ENCODE results near the gene NSMF.
A peak's percentile ranks its signal among the peaks of the same experiment; 100 is the strongest.
"Not testable (repeated sequence)": the region's sequence is repeated elsewhere in the genome, so short reads cannot be mapped to it uniquely, and the experiment has no call there.

Gene NSMF

DNA sequence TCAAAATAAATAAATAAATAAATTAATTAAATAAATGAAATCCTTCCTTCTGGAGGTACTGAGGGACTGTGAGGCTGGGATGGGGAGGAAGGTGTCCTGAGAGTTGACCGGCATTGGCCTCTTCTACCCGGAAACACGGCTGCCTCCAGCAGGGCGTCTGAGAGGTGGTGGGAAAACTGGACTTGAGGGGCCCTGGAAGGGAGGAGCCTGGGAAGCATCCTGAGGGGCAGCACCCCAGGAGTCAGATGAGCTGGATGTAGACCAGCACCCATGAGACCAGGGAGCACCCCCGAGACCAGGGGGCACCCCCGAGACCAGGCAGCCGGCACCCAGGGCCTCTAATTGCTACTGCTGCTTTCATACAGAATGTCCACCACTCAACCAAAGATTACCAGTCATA lies 8.8 kb upstream of the NSMF start:
- no peak overlapping the region for H3K4me3 Mint-ChIP-seq
- ATAC-seq: no peak
- H3K36me3 Mint-ChIP-seq: peaks cover 8% of the 10 kb centered on the region
- H3K27ac Mint-ChIP-seq: no peak overlapping the region
- no peaks in the 10 kb centered on the region for H3K27me3 Mint-ChIP-seq
- peaks cover 2% of the 10 kb centered on the region for H3K9me3 Mint-ChIP-seq
- H3K4me1 Mint-ChIP-seq: peaks cover 6% of the 10 kb centered on the region

GRCh38 chr9:137467161-137467581 lies 8.0 kb upstream of the NSMF start:
- peaks cover 5% of the 10 kb centered on the region for H3K36me3 Mint-ChIP-seq
- H3K9me3 Mint-ChIP-seq: no peaks in the 10 kb centered on the region
- no peak overlapping the region for H3K27ac Mint-ChIP-seq
- peaks cover 6% of the 10 kb centered on the region for H3K4me1 Mint-ChIP-seq
- H3K27me3 Mint-ChIP-seq: no peaks in the 10 kb centered on the region
- ATAC-seq: no peak
- H3K4me3 Mint-ChIP-seq: no peak overlapping the region

GRCh38 chr9:137466389-137467085 lies 7.4 kb upstream of the NSMF start:
- H3K27ac Mint-ChIP-seq, H3K4me3 Mint-ChIP-seq, H3K27me3 Mint-ChIP-seq, H3K36me3 Mint-ChIP-seq, ATAC-seq, H3K9me3 Mint-ChIP-seq: not testable (repeated sequence)
- H3K4me1 Mint-ChIP-seq: peaks cover 12% of the 10 kb centered on the region

DNA sequence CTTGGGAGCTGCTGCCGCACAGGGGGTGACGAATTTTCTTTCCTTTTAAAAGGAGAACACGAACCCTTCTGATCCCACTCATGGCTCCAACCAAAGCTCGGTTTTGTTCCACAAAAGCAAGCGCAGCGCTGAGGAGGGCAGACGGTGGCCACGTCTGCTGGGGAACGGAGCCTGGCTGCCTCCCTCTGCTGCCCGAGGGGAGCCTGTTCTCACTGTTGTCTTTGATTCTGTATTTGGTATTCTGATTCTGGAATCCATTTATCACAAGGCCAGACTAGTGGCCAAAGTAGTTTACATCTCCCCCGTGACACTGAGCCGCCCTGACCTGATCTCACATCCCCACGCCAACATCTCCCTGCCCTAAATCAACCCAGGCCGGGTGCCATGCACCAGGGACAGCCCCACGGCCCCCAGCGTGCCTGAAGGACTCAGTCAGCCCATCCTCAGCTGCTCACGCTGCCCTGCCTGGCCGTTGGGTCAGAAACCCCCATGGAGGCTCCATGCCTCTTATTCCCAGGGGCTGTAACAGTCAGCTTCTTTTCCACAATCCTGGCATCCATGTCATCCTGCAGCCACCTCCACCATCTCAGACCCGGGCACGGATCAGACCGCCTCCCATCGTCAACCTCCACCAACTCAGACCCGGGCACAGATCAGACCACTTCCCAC lies 6.7 kb upstream of the NSMF start:
- Mint-ChIP-seq H3K36me3 (no peaks in the 10 kb centered on the region), H3K4me3 (no peak overlapping the region), H3K27ac (no peak overlapping the region), H3K9me3 (no peaks in the 10 kb centered on the region), H3K27me3 (no peaks in the 10 kb centered on the region), H3K4me1 (peaks cover 11% of the 10 kb centered on the region)
- no peak for ATAC-seq

DNA sequence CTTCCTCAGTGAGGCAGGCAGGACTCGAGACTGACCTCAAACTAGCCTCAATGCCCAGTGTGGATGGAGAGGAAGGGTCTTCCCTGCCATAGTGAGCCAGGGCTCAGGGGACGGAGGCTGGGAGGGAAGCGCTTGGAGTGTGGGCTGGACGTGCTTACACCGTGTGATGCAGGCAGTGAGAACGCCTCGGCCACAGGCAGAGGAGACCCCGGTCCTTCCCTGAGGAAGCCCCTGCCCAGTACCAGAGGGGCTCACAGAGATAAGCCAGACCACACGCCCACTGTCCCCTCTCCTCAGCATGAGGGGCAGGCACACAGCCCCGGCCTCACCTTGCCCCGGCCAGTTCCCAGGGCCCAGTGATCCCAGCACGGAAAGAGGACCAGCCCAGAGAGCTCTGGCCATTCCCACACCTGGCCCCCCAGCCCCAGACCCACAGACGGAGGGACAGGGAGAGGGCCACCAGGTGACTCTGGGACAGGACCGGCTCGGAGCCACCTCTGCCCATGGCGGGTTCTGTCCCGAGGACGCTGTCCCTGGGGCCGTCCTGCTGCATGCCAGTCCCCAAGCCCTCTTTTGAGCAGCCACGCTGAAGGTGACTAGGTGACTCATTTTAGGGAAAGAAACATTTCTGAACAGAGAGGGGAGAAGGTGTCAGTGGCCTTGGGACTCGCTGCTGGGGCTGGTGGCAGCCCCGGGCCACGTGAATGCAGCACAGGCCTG lies 6.0 kb upstream of the NSMF start:
- H3K9me3 Mint-ChIP-seq: no peaks in the 10 kb centered on the region
- H3K4me3 Mint-ChIP-seq: no peak overlapping the region
- no peak overlapping the region for H3K27ac Mint-ChIP-seq
- ATAC-seq: no peak
- H3K4me1 Mint-ChIP-seq: peaks cover 7% of the 10 kb centered on the region
- no peaks in the 10 kb centered on the region for H3K36me3 Mint-ChIP-seq
- no peaks in the 10 kb centered on the region for H3K27me3 Mint-ChIP-seq

DNA sequence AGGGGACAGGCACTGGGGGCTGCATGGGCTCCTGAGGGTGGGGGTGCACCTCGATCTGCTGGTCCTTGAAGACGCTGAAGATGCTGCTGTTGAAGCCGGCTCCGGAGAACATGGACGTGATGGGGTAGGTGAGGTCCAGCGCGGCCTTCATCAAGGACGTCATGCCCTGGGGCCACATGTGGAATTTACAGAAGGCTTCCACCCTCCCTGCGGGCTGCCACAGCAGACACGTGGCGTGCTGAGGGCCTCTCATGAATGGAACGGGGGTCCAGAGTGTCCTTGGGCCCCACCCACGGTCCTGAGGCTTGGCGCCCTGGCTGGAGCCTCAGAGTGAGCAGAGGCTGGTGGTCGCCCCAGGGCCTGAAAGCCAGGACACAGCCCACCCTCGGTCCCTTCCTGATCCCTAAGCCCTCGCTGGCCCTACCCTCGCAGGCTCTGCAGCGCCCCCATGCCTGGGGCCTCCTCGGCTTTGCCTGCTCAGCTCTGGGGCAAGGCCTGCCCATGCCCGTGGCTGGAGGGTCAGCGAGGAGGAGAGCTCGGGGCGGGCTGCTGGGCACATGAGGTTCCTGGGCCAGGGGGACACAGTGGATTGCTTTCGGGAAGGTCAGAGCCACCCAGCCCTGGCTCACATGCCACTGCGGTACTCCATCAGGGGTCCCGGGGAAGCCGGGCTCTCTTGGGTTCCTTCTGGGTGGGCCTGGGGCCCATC lies 5.3 kb upstream of the NSMF start:
- H3K4me3 Mint-ChIP-seq: no peak overlapping the region

DNA sequence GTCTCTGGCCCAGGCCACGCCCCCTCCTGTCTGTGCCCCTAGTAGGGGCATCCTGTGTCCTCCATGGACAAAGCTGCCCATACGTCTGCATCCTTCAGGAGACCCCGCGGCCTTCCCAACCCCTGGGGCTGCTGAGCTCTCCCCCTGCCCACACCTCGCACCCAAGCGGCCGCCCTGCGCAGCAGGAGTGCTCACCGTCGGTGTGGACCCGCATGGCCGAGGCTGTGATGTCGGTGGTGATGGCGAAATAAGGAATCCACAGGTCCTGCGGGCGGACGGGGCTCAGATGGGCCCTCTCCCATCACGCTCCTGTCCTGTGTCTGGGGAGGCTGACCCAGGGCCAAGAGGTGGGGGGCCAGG lies 4.8 kb upstream of the NSMF start:
- Mint-ChIP-seq H3K9me3 (no peaks in the 10 kb centered on the region), H3K4me3 (no peak overlapping the region), H3K36me3 (no peaks in the 10 kb centered on the region), H3K27ac (no peak overlapping the region), H3K27me3 (no peaks in the 10 kb centered on the region), H3K4me1 (peaks cover 14% of the 10 kb centered on the region)
- ATAC-seq: no peak

More for the DNA sequence above, 5.3 kb upstream of the NSMF start:
- Mint-ChIP-seq H3K36me3 (no peaks in the 10 kb centered on the region), H3K9me3 (no peaks in the 10 kb centered on the region), H3K27ac (no peak overlapping the region), H3K27me3 (no peaks in the 10 kb centered on the region), H3K4me1 (peaks cover 13% of the 10 kb centered on the region)
- ATAC-seq: no peak

DNA sequence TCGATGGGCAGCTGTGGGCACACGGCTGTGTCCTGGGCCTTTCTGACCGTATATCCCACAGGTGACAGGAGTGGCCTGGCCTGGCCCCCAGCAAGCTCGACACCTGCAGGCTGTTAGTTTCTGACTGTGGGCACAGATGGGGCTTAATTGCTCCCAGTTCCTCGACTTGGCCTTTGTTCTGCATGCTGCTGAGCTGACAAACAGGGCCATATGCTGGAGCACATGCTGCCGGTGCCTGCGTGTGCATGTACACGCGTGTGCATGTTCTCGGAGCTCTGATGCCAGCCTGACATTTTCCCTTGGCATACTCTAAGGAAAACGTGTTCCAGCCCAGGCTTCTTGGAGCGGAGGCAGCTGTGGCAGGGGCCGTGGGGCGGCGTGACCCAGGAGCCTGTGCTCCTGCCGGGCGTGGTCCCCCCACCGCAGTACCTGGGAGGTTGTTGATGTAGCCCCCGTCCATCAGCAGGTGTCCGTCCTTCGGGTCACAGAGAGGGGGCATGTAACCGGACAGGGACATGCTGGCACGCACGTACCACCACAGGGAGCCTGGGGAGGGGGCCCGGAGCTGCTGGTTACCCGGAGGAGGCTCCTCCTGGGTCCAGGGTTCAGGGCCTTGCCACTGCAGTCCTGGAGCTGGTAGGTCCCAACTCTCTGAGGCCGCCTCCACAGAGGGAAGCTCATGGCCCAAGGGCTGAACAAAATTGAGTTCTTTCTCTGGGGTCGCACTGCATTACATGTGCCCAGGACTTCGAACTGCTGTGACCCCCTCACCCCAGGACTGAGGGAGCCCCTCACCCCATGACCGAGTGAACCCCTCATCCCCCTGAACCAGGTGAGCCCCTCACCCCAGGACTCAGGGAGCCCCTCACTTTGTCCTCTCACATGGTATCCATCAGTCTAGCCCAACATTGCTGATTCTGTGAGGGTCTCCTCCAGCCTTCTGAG lies 4.1 kb upstream of the NSMF start:
- Mint-ChIP-seq H3K9me3 (no peaks in the 10 kb centered on the region), H3K4me1 (peaks cover 14% of the 10 kb centered on the region), H3K27me3 (no peaks in the 10 kb centered on the region), H3K27ac (no peak overlapping the region), H3K36me3 (no peaks in the 10 kb centered on the region), H3K4me3 (peak overlapping the region; percentile 43)
- ATAC-seq: no peak

GRCh38 chr9:137462396-137462985 lies 3.4 kb upstream of the NSMF start:
- Mint-ChIP-seq H3K27ac (peak overlapping the region; percentile 77), H3K36me3 (no peaks in the 10 kb centered on the region), H3K27me3 (no peaks in the 10 kb centered on the region), H3K4me3 (peak overlapping the region; percentile 62), H3K9me3 (no peaks in the 10 kb centered on the region), H3K4me1 (peaks cover 16% of the 10 kb centered on the region)
- ATAC-seq: no peak

DNA sequence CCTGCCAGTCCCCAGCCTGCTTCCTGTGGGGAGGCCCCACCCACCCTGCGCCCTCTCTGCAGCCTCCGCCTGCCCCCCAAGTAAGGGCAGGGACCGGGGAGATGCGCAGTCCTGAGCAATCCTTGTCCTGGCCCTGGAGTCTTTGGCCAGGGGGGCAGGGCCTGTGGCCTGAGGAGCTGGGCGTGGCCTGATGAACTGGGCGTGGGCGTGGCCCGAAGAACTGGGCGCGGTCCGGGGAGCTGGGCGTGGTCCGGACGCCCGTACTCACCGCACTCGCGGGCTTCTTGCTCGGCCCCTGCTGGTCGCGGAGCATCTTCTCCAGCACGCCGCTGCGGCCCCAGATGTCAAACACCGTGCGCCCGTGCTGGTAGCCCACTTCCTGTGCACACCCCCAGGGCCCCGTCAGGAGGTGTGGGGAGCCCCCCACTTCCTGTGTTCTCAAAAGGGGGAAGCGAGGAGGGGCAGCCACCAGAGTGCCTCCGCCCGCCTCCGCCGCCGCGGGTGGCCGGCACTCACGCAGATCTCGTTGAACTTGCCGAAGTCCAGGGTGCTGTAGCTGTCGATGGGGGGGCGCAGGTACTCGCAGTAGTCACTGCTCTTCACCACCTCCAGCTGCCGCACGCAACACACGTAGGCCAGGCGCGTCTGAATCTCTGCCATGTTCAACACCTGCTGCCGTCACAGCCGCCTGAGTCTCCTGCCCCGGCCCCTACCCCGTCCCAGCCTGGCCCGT lies 2.7 kb upstream of the NSMF start:
- peak; percentile 82 for ATAC-seq
- Mint-ChIP-seq H3K27me3 (no peaks in the 10 kb centered on the region), H3K4me3 (peak overlapping the region; percentile 62), H3K4me1 (peaks cover 23% of the 10 kb centered on the region), H3K36me3 (peaks cover 4% of the 10 kb centered on the region), H3K9me3 (no peaks in the 10 kb centered on the region), H3K27ac (peak overlapping the region; percentile 77)

DNA sequence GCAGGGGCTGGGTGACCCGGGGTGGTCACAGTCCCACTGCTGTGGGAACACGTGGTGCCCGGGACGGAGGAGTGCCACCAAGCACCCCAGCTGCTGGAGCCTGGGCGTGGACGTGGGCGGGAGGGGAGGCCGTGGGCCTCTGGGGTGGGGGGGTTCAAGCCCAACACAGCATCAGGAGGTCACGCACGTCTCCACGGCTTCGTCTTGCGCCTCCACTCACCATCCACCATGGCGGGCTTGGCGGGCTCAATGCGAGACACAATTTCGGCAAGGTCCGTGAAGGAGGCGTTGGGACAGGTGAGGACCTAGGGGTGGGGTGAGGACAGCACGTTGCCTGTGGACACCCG lies 2.2 kb upstream of the NSMF start:
- Mint-ChIP-seq H3K9me3 (no peaks in the 10 kb centered on the region), H3K27ac (peak overlapping the region; percentile 77), H3K4me3 (peak overlapping the region; percentile 26), H3K36me3 (peaks cover 7% of the 10 kb centered on the region), H3K4me1 (peaks cover 26% of the 10 kb centered on the region), H3K27me3 (no peaks in the 10 kb centered on the region)
- ATAC-seq: no peak

GRCh38 chr9:137460363-137461315 lies 1.5 kb upstream of the NSMF start:
- Mint-ChIP-seq H3K27ac (peak overlapping the region; percentile 77), H3K9me3 (no peaks in the 10 kb centered on the region), H3K4me3 (peak overlapping the region; percentile 26), H3K4me1 (peaks cover 32% of the 10 kb centered on the region), H3K36me3 (peaks cover 13% of the 10 kb centered on the region), H3K27me3 (no peaks in the 10 kb centered on the region)
- no peak for ATAC-seq
